Sigmoid colon (tissue), 7 donors: ENCODE measurements around the gene TNK2. TPM values are rescaled to one million over a fixed set of nuclear protein-coding genes. Genes with fewer than 3 reads are reported as not detected.
"Not testable (repeated sequence)": the region's sequence is repeated elsewhere in the genome, so short reads cannot be mapped to it uniquely, and the experiment has no call there.

Experiments used
- DNase-seq: peaks from one replicate; pipeline ENCODE4 v3.0.0-alpha.2; 2019
- H3K27ac ChIP-seq, 4 donors: fragments of 200-600 bp; sonication (generic); one replicate each; pipeline ENCODE4 v1.5.1; 2016 to 2019; ENCODE audit warnings: mild to moderate bottlenecking in 1 of 4
- H3K27me3 ChIP-seq, 3 donors: fragments of 200-600 bp; sonication (generic); one replicate each; pipeline ENCODE4 v1.5.1; 2019; ENCODE audit warnings: mild to moderate bottlenecking in 1 of 3
- H3K36me3 ChIP-seq, 4 donors: fragments of 200-600 bp; sonication (generic); one replicate each; pipeline ENCODE4 v1.5.1; 2016 to 2019
- H3K4me1 ChIP-seq, 4 donors: fragments of 200-600 bp; sonication (generic); one replicate each; pipeline ENCODE4 v1.5.1; 2017 to 2019
- H3K4me3 ChIP-seq, 4 donors: fragments of 200-600 bp; sonication (generic); one replicate each; pipeline ENCODE4 v1.5.1; 2017 to 2019; ENCODE audit warnings: mild to moderate bottlenecking in 2 of 4, moderate library complexity in 1 of 4
- H3K9me3 ChIP-seq, 4 donors: fragments of 200-600 bp in 3 of 4; sonication (generic) in 3 of 4; one replicate each; pipeline versions ENCODE4 v1.5.1 to v1.6.1; 2013 to 2019
- EP300 ChIP-seq, 4 donors: sonication (generic); formaldehyde crosslinking; IDR thresholded peaks; one replicate each; pipeline ENCODE4 v1.6.1; 2017; ENCODE audit warnings: antibody characterized with exemption in 4 of 4
- POLR2A ChIP-seq, 2 donors: fragments of 450-650 bp; IDR thresholded peaks; one replicate each; pipeline ENCODE4 v1.6.1; 2016; ENCODE audit warnings: antibody characterized with exemption in 2 of 2, mild to moderate bottlenecking in 2 of 2, moderate library complexity in 2 of 2
- POLR2AphosphoS5 ChIP-seq, 4 donors: sonication (generic); formaldehyde crosslinking; IDR thresholded peaks; one replicate each; pipeline ENCODE4 v1.6.1; 2017; ENCODE audit warnings: antibody characterized with exemption in 4 of 4
- WGBS, 2 donors: extraction: QIAGEN DNeasy Blood & Tissue Kit; methylation state at CpG; one replicate each; pipeline ENCODE4 v1.1.7; 2013; 5-methylcytosine and 5-hydroxymethylcytosine counted together
- intact Hi-C: fragments of 100-400 bp; cut with DNase I; formaldehyde crosslinking; loops from one replicate; pipeline ENCODE4 v1.15.1; 2023
- polyA plus RNA-seq, 3 donors: library from polyadenylated mRNA; stranded (reverse); fragments of 200-250 nt; gene quantifications; one replicate each; pipeline ENCODE4 v1.2.3, GENCODE V29; 2013
- total RNA-seq, 4 donors: library from RNA; depleted of rRNA; stranded (reverse); fragments of >200 nt; gene quantifications; one replicate each; pipeline ENCODE4 v1.1.0, GENCODE V29; 2016
- TF ChIP-seq, protein P1 (sequence below), 4 experiments: fragments of 450-650 bp in 3 of 4; fragments of 200-600 bp in 1 of 4; IDR thresholded peaks; one replicate each; pipeline ENCODE4 v1.5.1; 2016 to 2019; ENCODE audit warnings: antibody characterized with exemption in 4 of 4, mild to moderate bottlenecking in 3 of 4, moderate library complexity in 2 of 4
- donor health status: healthy with polysubstance abuse.
- donor health status: Bipolar disorder and iron deficiency.
- donor health status: healthy.

TNK2 gene
- total and polyA plus RNA-seq, 7 donors: 8.4 to 44.0 (median 17.1) TPM

DNA sequence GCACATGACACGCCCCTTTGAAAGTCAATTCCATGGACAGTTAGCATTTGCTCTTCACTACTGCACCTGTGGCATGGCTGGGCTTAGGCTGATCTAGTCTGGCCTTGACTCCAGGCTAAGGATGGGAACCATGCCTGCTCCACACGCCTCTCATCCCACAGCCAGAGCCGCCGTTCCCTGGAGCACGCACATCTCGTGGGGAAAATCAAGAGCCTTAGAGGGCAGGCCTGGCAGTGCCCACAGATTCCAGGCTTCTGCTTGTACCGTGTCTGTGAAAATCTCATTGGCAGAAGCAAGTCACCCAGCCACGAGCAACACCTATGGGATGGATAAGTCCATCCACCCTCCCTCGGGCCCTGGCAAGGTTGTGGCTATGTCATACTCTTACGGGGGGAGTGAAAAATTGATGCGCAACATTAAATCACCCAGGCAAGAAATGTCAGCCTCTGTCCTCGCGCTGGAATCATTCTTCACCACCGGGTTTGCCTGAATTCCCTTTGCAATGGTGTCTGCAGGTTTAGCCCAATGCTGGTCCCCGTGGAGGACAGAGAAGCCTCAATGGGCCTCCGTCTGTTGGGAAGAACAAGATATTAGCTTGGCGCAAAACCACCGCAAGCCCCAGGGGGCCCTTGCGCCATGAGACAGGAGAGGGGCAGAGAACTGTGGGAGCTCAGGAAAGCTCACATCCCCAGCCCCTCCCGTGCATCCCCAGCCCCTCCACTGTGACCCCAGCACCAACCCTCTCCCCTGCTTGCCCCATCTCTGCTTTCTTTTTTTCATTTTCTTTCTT is 38.8 kb upstream of the TNK2 start:
- H3K9me3 ChIP-seq, DNase-seq, H3K27ac ChIP-seq, intact Hi-C loops, H3K27me3 ChIP-seq, H3K36me3 ChIP-seq, H3K4me3 ChIP-seq, H3K4me1 ChIP-seq: not testable (repeated sequence)
- WGBS, 2 donors: 95 to 96% methylated on average over 20 of the region's 20 CpGs

DNA sequence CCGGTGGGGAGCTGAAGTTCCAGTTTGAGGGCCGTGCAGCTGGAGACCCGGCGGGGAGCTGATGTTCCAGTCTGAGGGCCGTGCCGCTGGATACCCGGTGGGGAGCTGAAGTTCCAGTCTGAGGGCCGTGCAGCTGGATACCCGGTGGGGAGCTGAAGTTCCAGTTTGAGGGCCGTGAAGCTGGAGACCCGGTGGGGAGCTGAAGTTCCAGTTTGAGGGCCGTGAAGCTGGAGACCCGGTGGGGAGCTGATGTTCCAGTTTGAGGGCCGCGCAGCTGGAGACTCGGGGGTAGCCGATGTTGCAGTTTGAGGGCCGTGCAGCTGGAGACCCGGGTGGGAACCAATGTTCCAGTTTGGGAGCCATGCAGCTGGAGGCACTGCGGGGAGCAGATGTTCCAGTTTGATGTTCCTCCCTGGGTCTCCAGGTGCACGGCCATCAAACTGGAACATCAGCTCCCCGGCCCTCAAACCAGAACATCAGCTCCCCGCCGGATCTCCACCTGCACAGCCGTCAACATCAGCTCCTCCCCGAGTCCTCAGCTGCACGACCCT is 33.0 kb upstream of the TNK2 start:
- H3K27me3 ChIP-seq, H3K36me3 ChIP-seq, intact Hi-C loops, H3K4me1 ChIP-seq, H3K27ac ChIP-seq, H3K9me3 ChIP-seq, H3K4me3 ChIP-seq: not testable (repeated sequence)
- peak; percentile 44 for DNase-seq
- WGBS, 2 donors: 95 to 96% methylated on average over 27 of the region's 27 CpGs

DNA sequence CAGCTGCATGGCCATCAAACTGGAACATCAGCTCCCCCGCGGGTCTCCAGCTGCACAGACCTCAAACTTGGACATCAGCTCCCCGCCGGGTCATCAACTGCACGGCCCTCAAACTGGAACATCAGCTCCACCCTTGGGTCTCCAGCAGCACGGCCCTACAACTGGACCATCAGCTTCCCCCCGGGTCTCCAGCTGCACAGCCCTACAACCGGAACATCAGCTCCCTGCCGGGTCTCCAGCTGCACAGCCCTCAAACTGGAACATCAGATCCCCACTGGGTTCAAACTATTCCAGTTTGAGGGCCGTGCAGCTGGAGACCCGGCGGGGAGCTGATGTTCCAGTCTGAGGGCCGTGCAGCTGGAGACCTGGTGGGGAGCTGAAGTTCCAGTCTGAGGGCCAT is 32.5 kb upstream of the TNK2 start:
- intact Hi-C loops, H3K9me3 ChIP-seq, H3K4me3 ChIP-seq, H3K4me1 ChIP-seq, H3K36me3 ChIP-seq, H3K27me3 ChIP-seq, H3K27ac ChIP-seq: not testable (repeated sequence)
- 88 to 90% methylated on average over 13 of the region's 13 CpGs for WGBS, 2 donors
- DNase-seq: peak; percentile 48

DNA sequence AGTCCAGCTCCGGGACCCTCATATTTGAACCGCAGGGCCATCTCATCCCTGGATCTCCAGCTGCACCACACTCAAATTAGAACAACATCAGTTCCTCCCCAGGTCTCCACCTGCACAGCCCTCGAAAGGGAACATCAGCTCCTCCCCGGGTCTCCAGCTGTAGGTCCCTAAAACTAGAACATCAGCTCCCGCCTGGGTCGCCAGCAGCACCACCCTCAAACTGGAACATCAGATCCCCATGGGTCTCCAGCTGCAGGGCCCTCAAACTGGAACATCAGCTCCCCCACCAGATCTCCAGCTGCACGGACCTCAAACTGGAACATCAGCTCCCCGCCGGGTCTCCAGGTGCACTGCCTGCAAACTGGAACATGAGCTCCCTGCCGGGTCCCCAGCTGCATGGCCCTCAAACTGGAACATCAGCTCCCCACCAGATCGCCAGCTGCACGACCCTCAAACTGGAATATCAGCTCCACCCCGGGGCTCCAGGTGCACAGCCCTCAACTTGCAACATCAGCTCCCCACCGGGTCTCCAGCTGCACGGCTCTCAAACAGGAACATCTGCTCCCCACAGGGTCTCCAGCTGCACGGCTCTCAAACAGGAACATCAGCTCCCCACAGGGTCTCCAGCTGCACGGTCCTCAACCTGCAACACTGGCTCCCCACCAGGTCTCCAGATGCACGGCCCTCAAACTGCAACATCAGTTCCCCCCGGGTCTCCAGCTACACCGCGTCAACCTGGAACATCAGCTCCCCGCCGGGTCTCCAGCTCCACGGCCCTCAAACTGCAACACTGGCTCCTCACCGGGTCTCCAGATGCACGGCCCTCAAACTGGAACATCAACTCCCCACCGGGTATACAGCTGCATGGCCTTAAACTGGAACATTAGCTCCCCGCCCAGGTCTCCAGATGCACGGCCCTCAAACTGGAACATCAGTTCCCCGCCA is 31.4 kb upstream of the TNK2 start:
- intact Hi-C loops, H3K9me3 ChIP-seq, H3K36me3 ChIP-seq, H3K27ac ChIP-seq, H3K4me1 ChIP-seq, H3K4me3 ChIP-seq, H3K27me3 ChIP-seq: not testable (repeated sequence)
- DNase-seq: peak; percentile 44
- WGBS, 2 donors: 93 to 94% methylated on average over 28 of the region's 30 CpGs

DNA sequence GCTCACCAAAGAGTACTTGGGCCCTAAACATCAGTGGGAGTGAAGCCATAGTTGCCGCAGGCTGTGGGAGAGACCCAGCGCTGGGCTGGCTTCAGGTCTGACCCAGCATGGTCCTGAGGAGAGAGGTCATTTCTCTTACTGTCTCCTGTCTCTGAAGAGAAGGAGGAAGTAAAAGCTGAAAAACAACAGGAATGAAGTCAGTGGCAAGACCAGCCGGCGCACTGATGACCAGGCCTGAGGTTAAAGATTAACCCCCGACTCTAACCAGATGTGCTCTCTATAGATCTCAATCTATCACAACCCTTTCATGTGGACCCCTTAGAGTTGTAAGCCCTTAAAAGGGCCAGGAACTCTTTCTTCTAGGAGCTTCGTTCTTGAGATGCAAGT is 24.7 kb upstream of the TNK2 start:
- H3K4me1 ChIP-seq, H3K9me3 ChIP-seq, H3K27me3 ChIP-seq, H3K36me3 ChIP-seq, H3K27ac ChIP-seq, H3K4me3 ChIP-seq, intact Hi-C loops, DNase-seq: not testable (repeated sequence)
- 50 to 80% methylated on average over 6 of the region's 6 CpGs for WGBS, 2 donors

DNA sequence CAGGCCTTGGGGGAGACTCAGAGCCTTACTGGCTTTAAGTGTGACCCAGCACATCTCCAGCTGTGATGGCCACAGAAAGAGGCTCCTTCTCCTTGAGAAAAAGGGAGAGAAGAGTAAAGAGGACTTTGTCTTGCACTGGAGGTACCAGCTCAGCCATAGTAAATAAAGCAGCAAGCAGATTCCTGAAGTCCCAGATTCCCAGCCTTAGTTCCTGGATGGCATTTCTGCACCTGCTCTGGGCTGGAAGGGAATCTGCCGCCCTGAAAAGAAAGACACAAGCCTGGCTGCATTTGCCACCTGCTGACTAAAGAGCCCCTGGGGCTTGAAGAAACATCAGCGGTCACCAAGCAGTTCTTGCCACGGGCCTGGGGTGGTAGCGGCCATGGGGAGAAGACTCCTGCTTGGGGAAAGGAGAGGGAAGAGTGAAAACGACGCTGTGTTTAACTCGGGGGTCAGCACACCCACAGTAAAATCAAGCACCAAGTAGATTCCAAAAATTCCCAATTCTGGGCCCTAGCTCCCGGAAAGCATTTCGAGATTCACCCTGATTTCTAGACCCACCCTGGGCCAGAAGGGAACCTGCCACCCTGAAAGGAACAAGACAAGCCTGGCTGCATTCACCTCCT is 24.2 kb upstream of the TNK2 start:
- 82 to 92% methylated on average over 9 of the region's 9 CpGs for WGBS, 2 donors
- intact Hi-C loops: no loop called here

More for the DNA sequence above, 24.2 kb upstream of the TNK2 start:
- H3K36me3 ChIP-seq: no peaks in the 10 kb centered on the region
- H3K27me3 ChIP-seq: no peaks in the 10 kb centered on the region
- no peak overlapping the region for H3K27ac ChIP-seq
- no peaks in the 10 kb centered on the region for H3K9me3 ChIP-seq
- H3K4me3 ChIP-seq: no peak overlapping the region
- H3K4me1 ChIP-seq: no peaks in the 10 kb centered on the region
- peak; percentile 25 for DNase-seq
- TF ChIP-seq, protein P1, sequence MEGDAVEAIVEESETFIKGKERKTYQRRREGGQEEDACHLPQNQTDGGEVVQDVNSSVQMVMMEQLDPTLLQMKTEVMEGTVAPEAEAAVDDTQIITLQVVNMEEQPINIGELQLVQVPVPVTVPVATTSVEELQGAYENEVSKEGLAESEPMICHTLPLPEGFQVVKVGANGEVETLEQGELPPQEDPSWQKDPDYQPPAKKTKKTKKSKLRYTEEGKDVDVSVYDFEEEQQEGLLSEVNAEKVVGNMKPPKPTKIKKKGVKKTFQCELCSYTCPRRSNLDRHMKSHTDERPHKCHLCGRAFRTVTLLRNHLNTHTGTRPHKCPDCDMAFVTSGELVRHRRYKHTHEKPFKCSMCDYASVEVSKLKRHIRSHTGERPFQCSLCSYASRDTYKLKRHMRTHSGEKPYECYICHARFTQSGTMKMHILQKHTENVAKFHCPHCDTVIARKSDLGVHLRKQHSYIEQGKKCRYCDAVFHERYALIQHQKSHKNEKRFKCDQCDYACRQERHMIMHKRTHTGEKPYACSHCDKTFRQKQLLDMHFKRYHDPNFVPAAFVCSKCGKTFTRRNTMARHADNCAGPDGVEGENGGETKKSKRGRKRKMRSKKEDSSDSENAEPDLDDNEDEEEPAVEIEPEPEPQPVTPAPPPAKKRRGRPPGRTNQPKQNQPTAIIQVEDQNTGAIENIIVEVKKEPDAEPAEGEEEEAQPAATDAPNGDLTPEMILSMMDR (IDR thresholded peaks at IDR 0.05): no peak
- TF ChIP-seq EP300 (IDR thresholded peaks at IDR 0.05): no peak
- TF ChIP-seq POLR2A (IDR thresholded peaks at IDR 0.05): no peak
- no peak for TF ChIP-seq POLR2AphosphoS5 (IDR thresholded peaks at IDR 0.05)
